ENCODE measurements around the gene DEGS2.

DEGS2 gene

DNA sequence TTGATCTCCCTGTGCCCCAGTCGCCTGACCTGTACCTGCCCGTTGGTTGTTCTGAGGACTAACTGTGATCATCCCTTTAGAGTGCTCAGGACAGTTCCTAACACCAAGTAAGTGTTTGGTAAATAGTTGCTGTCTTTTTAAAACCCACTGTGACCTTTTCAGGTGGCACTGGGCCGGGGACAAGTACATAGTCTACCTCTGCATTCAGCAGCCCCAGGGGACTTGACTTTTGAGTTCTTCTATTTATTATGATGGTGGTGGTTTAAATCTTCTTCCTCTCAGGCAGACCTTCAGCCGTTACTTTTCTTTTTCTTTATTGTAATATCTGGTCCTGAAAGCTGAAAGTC, 55.5 kb downstream of the DEGS2 start:
- Histone ChIP-seq H3K9me3 (ENCODE audit: insufficient read depth, low read length, severe bottlenecking) (no peaks in the 10 kb centered on the region), H2AFZ (ENCODE audit: low read depth, low read length) (no peak overlapping the region), H3K4me3 (ENCODE audit: low read depth in 1 of 2, low read length in 2 of 2) (no peak overlapping the region), H3K9ac (ENCODE audit: low read depth, low read length) (no peak overlapping the region), H3K4me1 (ENCODE audit: insufficient read depth, low read length) (peaks cover 64% of the 10 kb centered on the region), H3K36me3 (ENCODE audit: insufficient read depth, low read length) (peaks cover 99% of the 10 kb centered on the region), H3K79me2 (ENCODE audit: insufficient read depth, low read length) (peaks cover 100% of the 10 kb centered on the region), H4K20me1 (ENCODE audit: insufficient read depth, low read length) (peaks cover 95% of the 10 kb centered on the region), H3K27ac (ENCODE audit: low read length) (peak overlapping the region; percentile 51), H3K4me2 (ENCODE audit: insufficient read depth, low read length) (no peak overlapping the region), H3K27me3 (ENCODE audit: insufficient read depth, low read length, poor library complexity) (no peaks in the 10 kb centered on the region)
- DNase-seq (no peak), ATAC-seq (ENCODE audit: insufficient read depth, low read depth) (no peak)
- no peak for TF ChIP-seq EZH2 (IDR thresholded peaks at IDR 0.05; ENCODE audit: borderline replicate concordance, low read depth, low read length, severe bottlenecking)

DNA sequence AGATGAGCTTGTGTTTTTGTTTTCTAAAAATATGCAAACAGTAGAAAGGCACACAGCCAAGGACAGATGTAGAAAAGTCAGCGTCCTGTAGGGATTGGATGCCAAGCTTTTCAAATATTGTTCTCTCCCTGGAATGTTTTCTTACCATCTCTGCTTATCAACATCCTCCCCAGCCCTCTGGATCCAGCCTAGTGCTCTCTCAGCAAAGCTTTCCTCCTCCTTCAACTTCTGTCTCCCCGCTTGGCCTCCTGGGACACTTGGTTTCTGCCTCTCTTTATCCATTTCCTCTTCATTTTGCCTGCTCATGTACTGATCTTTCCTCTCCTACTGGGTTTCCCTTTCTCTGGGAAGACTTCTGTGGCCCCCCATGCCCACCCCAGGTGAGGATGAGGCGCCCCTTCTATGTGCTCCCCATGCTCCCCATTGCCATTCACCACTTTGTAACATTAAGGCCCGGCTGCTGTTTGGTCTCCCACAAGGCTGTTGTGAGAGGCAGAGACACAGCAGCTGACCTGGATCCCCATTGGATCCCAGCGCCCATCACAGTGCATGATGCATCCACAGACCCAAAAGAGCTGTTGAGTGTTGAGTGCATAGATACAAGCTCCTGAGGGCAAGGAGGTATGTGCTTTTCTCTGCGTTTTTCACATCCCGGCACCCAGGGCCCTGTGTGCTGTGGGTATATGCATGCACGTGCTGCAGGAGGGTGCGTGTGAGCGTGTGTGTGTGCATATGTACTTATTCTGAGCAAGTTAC, 56.0 kb downstream of the DEGS2 start:
- Histone ChIP-seq H3K4me2 (ENCODE audit: insufficient read depth, low read length) (no peak overlapping the region), H2AFZ (ENCODE audit: low read depth, low read length) (no peak overlapping the region), H3K9me3 (ENCODE audit: insufficient read depth, low read length, severe bottlenecking) (no peaks in the 10 kb centered on the region), H4K20me1 (ENCODE audit: insufficient read depth, low read length) (peaks cover 95% of the 10 kb centered on the region), H3K9ac (ENCODE audit: low read depth, low read length) (no peak overlapping the region), H3K27me3 (ENCODE audit: insufficient read depth, low read length, poor library complexity) (no peaks in the 10 kb centered on the region), H3K27ac (ENCODE audit: low read length) (peak overlapping the region; percentile 51), H3K79me2 (ENCODE audit: insufficient read depth, low read length) (peaks cover 100% of the 10 kb centered on the region), H3K36me3 (ENCODE audit: insufficient read depth, low read length) (peaks cover 99% of the 10 kb centered on the region), H3K4me1 (ENCODE audit: insufficient read depth, low read length) (peaks cover 64% of the 10 kb centered on the region), H3K4me3 (ENCODE audit: low read depth in 1 of 2, low read length in 2 of 2) (no peak overlapping the region)
- ATAC-seq (ENCODE audit: insufficient read depth, low read depth) (no peak), DNase-seq (no peak)
- TF ChIP-seq EZH2 (IDR thresholded peaks at IDR 0.05; ENCODE audit: borderline replicate concordance, low read depth, low read length, severe bottlenecking), result no peak
- TF ChIP-seq, protein P1, sequence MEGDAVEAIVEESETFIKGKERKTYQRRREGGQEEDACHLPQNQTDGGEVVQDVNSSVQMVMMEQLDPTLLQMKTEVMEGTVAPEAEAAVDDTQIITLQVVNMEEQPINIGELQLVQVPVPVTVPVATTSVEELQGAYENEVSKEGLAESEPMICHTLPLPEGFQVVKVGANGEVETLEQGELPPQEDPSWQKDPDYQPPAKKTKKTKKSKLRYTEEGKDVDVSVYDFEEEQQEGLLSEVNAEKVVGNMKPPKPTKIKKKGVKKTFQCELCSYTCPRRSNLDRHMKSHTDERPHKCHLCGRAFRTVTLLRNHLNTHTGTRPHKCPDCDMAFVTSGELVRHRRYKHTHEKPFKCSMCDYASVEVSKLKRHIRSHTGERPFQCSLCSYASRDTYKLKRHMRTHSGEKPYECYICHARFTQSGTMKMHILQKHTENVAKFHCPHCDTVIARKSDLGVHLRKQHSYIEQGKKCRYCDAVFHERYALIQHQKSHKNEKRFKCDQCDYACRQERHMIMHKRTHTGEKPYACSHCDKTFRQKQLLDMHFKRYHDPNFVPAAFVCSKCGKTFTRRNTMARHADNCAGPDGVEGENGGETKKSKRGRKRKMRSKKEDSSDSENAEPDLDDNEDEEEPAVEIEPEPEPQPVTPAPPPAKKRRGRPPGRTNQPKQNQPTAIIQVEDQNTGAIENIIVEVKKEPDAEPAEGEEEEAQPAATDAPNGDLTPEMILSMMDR (IDR thresholded peaks at IDR 0.05; ENCODE audit: borderline replicate concordance, extremely low read depth, low read length, poor library complexity, severe bottlenecking), result no peak

DNA sequence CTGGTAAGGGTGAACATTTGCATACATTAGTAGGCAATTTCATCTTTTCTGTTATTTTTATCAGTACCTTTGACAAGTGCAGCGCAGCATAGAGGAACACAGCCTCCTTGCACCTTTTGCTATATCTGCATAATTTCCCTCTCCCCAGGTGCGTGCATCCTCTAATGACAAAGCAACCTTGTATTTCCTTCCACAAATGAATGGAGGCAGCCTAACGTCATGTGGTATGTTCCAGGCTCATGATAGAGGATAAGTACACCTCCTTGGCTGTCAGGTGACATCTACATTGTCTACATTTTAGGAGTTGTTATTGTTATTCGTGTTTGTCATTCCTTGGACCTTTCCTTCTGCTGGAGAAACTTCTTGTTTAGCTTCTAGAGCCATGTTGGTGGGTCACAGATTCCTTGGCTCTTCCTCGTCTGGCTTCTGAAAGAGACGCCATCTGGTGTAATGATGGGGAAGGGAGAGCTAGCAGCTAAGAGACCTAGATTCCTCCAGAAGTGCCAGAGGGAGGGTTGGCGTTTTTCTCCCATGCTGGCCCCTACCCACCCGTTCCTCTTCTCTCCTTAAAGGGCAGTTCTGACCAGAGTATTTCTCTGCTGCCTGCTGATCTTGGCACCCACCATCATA, 57.2 kb downstream of the DEGS2 start:
- Histone ChIP-seq H3K4me3 (ENCODE audit: low read depth in 1 of 2, low read length in 2 of 2) (no peak overlapping the region), H3K4me2 (ENCODE audit: insufficient read depth, low read length) (no peak overlapping the region), H3K9ac (ENCODE audit: low read depth, low read length) (no peak overlapping the region), H3K27me3 (ENCODE audit: insufficient read depth, low read length, poor library complexity) (no peaks in the 10 kb centered on the region), H2AFZ (ENCODE audit: low read depth, low read length) (no peak overlapping the region), H4K20me1 (ENCODE audit: insufficient read depth, low read length) (peaks cover 95% of the 10 kb centered on the region), H3K79me2 (ENCODE audit: insufficient read depth, low read length) (peaks cover 100% of the 10 kb centered on the region), H3K9me3 (ENCODE audit: insufficient read depth, low read length, severe bottlenecking) (no peaks in the 10 kb centered on the region), H3K27ac (ENCODE audit: low read length) (peak overlapping the region; percentile 57), H3K4me1 (ENCODE audit: insufficient read depth, low read length) (peaks cover 64% of the 10 kb centered on the region), H3K36me3 (ENCODE audit: insufficient read depth, low read length) (peaks cover 99% of the 10 kb centered on the region)
- TF ChIP-seq, protein P1 (IDR thresholded peaks at IDR 0.05; ENCODE audit: borderline replicate concordance, extremely low read depth, low read length, poor library complexity, severe bottlenecking), result peak; percentile 21
- no peak for TF ChIP-seq EZH2 (IDR thresholded peaks at IDR 0.05; ENCODE audit: borderline replicate concordance, low read depth, low read length, severe bottlenecking)
- DNase-seq, result no peak
- no peak for ATAC-seq (ENCODE audit: insufficient read depth, low read depth)

DNA sequence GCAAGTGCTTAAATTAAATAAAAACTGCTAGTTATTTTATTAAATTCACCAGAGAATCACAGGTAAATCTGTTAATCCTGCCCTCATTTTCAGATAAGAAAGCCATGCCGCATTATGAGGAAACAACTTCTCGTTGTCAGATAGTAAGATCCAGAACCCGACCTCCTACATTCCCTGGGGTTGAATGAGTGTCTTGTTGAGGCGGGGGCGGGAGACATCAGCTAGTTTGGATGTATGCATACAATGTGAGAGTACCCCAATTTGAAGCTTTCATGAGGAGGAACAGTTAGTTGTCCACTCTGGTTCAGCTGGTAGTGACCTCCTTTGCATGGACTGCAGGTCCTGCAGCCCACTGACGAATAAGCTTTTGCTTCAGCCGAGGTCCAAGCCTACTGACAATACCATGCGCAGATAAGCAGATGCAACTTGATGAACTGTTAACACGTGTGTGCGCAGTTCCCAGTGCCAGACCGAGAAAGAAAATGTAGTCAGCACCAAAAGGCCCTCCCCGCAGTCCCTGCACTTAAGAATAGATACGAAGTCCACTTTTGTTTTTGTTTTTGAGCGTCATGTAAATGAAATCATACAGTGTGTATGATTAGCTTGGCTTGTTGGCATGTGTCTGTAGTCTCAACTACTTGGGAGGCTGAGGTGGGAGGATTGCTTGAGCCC, 59.3 kb downstream of the DEGS2 start:
- H3K27me3 ChIP-seq (ENCODE audit: insufficient read depth, low read length, poor library complexity), result no peaks in the 10 kb centered on the region
- TF ChIP-seq EZH2 (IDR thresholded peaks at IDR 0.05; ENCODE audit: borderline replicate concordance, low read depth, low read length, severe bottlenecking), result no peak
- TF ChIP-seq, protein P1 (IDR thresholded peaks at IDR 0.05; ENCODE audit: borderline replicate concordance, extremely low read depth, low read length, poor library complexity, severe bottlenecking), result no peak
- no peak overlapping the region for H2AFZ ChIP-seq (ENCODE audit: low read depth, low read length)
- no peak overlapping the region for H3K9ac ChIP-seq (ENCODE audit: low read depth, low read length)
- H3K9me3 ChIP-seq (ENCODE audit: insufficient read depth, low read length, severe bottlenecking), result no peaks in the 10 kb centered on the region
- H3K4me3 ChIP-seq (ENCODE audit: low read depth in 1 of 2, low read length in 2 of 2), result no peak overlapping the region
- peaks cover 100% of the 10 kb centered on the region for H3K79me2 ChIP-seq (ENCODE audit: insufficient read depth, low read length)
- H3K4me2 ChIP-seq (ENCODE audit: insufficient read depth, low read length), result no peak overlapping the region
- ATAC-seq (ENCODE audit: insufficient read depth, low read depth) (no peak), DNase-seq (no peak)
- H3K4me1 ChIP-seq (ENCODE audit: insufficient read depth, low read length), result peaks cover 47% of the 10 kb centered on the region
- peak overlapping the region; percentile 45; the same call in 1 of the 2 replicates for H3K27ac ChIP-seq (ENCODE audit: low read length)
- peaks cover 96% of the 10 kb centered on the region for H4K20me1 ChIP-seq (ENCODE audit: insufficient read depth, low read length)
- peaks cover 99% of the 10 kb centered on the region for H3K36me3 ChIP-seq (ENCODE audit: insufficient read depth, low read length)
